ENCODE measurements around the gene SHC2.

The SHC2 gene

GRCh38 chr19:408902-409515, 51.8 kb downstream of the SHC2 start, which contains the start of gene C2CD4C:
Gene C2CD4C, minus strand, starts transcription at chr19:409147. Its CDS starts 786 bp downstream, at chr19:408361.
- Histone ChIP-seq H3K18ac (ENCODE audit: low read depth in 1 of 2, low read length in 2 of 2) (peak within 1 kb of the TSS in 1 of 2 experiments; percentile 68), H3K4ac (ENCODE audit: low read depth in 1 of 2, low read length in 2 of 2) (peak within 1 kb of the TSS in 1 of 2 experiments; percentile 33), H3K14ac (ENCODE audit: low read length in 2 of 2) (peak within 1 kb of the TSS in 1 of 2 experiments; percentile 64), H3K27me3 (ENCODE audit: control insufficient read depth in 1 of 2, insufficient read depth in 1 of 2, low read length in 2 of 2) (peaks cover 53 to 77% of the 10 kb centered on the region in 2 experiments), H2BK12ac (ENCODE audit: low read length in 2 of 2) (no peak within 1 kb of the TSS), H3K9me3 (ENCODE audit: control insufficient read depth, low read length) (no peaks in the 10 kb centered on the region), H3K4me1 (ENCODE audit: control insufficient read depth, insufficient read depth, low read depth, low read length) (peaks cover 17% of the 10 kb centered on the region), H3K27ac (ENCODE audit: low read length, poor library complexity, severe bottlenecking) (no peak within 1 kb of the TSS), H3K4me3 (ENCODE audit: insufficient read depth in 1 of 2, low read depth in 1 of 2, low read length in 2 of 2) (peak within 1 kb of the TSS in 1 of 2 experiments; percentile 58), H2AFZ (ENCODE audit: low read depth, low read length) (peak within 1 kb of the TSS; percentile 67), H3K79me1 (replicated peaks; ENCODE audit: low read length, poor library complexity, severe bottlenecking) (no peaks in the 10 kb centered on the region), H3K4me2 (ENCODE audit: low read length, poor library complexity, severe bottlenecking) (peak within 1 kb of the TSS; percentile 94), H2BK5ac (ENCODE audit: low read depth, low read length, poor library complexity, severe bottlenecking) (no peak within 1 kb of the TSS), H2BK120ac (ENCODE audit: low read depth, low read length) (no peak within 1 kb of the TSS), H2BK15ac (ENCODE audit: low read depth, poor library complexity, severe bottlenecking) (no peak within 1 kb of the TSS), H4K91ac (ENCODE audit: low read length) (no peak within 1 kb of the TSS), H4K8ac (ENCODE audit: low read length) (no peak within 1 kb of the TSS), H3K36me3 (ENCODE audit: control insufficient read depth in 1 of 2, insufficient read depth in 2 of 2, low read depth in 1 of 2, low read length in 2 of 2) (no peaks in the 10 kb centered on the region), H3K9ac (ENCODE audit: low read length) (no peak within 1 kb of the TSS), H3K23ac (ENCODE audit: low read length in 2 of 2) (peak within 1 kb of the TSS in 1 of 2 experiments; percentile 53), H2AK5ac (ENCODE audit: low read length, severe bottlenecking) (no peak within 1 kb of the TSS)
- WGBS, result under 1% methylated on average over 46 of the region's 80 CpGs
- DNase-seq, result peak; percentile 19

- H3K4me2 ChIP-seq (ENCODE audit: low read length, poor library complexity, severe bottlenecking), result peak overlapping the region; percentile 94
- no peak overlapping the region for H3K27ac ChIP-seq (ENCODE audit: low read length, poor library complexity, severe bottlenecking)
- H2BK120ac ChIP-seq (ENCODE audit: low read depth, low read length), result no peak overlapping the region
- H2AFZ ChIP-seq (ENCODE audit: low read depth, low read length), result no peak overlapping the region
- no peaks in the 10 kb centered on the region for H3K36me3 ChIP-seq (ENCODE audit: control insufficient read depth in 1 of 2, insufficient read depth in 2 of 2, low read depth in 1 of 2, low read length in 2 of 2)
- H3K14ac ChIP-seq (ENCODE audit: low read length in 2 of 2), result peak overlapping the region in 1 of 2 experiments; percentile 64
- H3K9me3 ChIP-seq (ENCODE audit: control insufficient read depth, low read length), result no peaks in the 10 kb centered on the region
- no peak overlapping the region for H3K23ac ChIP-seq (ENCODE audit: low read length in 2 of 2)
- no peak overlapping the region for H2BK15ac ChIP-seq (ENCODE audit: low read depth, poor library complexity, severe bottlenecking)
- H2BK12ac ChIP-seq (ENCODE audit: low read length in 2 of 2), result no peak overlapping the region
- no peak overlapping the region for H2BK5ac ChIP-seq (ENCODE audit: low read depth, low read length, poor library complexity, severe bottlenecking)
- no peak overlapping the region for H4K91ac ChIP-seq (ENCODE audit: low read length)
- no peak overlapping the region for H3K4ac ChIP-seq (ENCODE audit: low read depth in 1 of 2, low read length in 2 of 2)
- 4% methylated on average over 17 of the region's 30 CpGs for WGBS
- H4K8ac ChIP-seq (ENCODE audit: low read length), result no peak overlapping the region
- no peaks in the 10 kb centered on the region for H3K79me1 ChIP-seq (replicated peaks; ENCODE audit: low read length, poor library complexity, severe bottlenecking)
- H3K9ac ChIP-seq (ENCODE audit: low read length), result no peak overlapping the region
- peaks cover 17% of the 10 kb centered on the region for H3K4me1 ChIP-seq (ENCODE audit: control insufficient read depth, insufficient read depth, low read depth, low read length)
- peaks cover 48 to 74% of the 10 kb centered on the region in 2 experiments for H3K27me3 ChIP-seq (ENCODE audit: control insufficient read depth in 1 of 2, insufficient read depth in 1 of 2, low read length in 2 of 2)
- no peak overlapping the region for H2AK5ac ChIP-seq (ENCODE audit: low read length, severe bottlenecking)
- H3K18ac ChIP-seq (ENCODE audit: low read depth in 1 of 2, low read length in 2 of 2), result no peak overlapping the region
- H3K4me3 ChIP-seq (ENCODE audit: insufficient read depth in 1 of 2, low read depth in 1 of 2, low read length in 2 of 2), result no peak overlapping the region
- DNase-seq, result no peak
These were observed 52.4 kb downstream of the SHC2 start for GRCh38 chr19:408441-408901.

- Histone ChIP-seq H2BK12ac (ENCODE audit: low read length in 2 of 2) (no peak overlapping the region), H3K27me3 (ENCODE audit: control insufficient read depth in 1 of 2, insufficient read depth in 1 of 2, low read length in 2 of 2) (peaks cover 45 to 77% of the 10 kb centered on the region in 2 experiments), H3K79me1 (replicated peaks; ENCODE audit: low read length, poor library complexity, severe bottlenecking) (no peaks in the 10 kb centered on the region), H2BK5ac (ENCODE audit: low read depth, low read length, poor library complexity, severe bottlenecking) (no peak overlapping the region), H4K8ac (ENCODE audit: low read length) (no peak overlapping the region), H3K18ac (ENCODE audit: low read depth in 1 of 2, low read length in 2 of 2) (no peak overlapping the region), H3K4me1 (ENCODE audit: control insufficient read depth, insufficient read depth, low read depth, low read length) (peaks cover 17% of the 10 kb centered on the region), H2BK120ac (ENCODE audit: low read depth, low read length) (no peak overlapping the region), H4K91ac (ENCODE audit: low read length) (no peak overlapping the region), H2AK5ac (ENCODE audit: low read length, severe bottlenecking) (no peak overlapping the region), H2AFZ (ENCODE audit: low read depth, low read length) (no peak overlapping the region), H3K9me3 (ENCODE audit: control insufficient read depth, low read length) (no peaks in the 10 kb centered on the region), H3K36me3 (ENCODE audit: control insufficient read depth in 1 of 2, insufficient read depth in 2 of 2, low read depth in 1 of 2, low read length in 2 of 2) (no peaks in the 10 kb centered on the region), H3K23ac (ENCODE audit: low read length in 2 of 2) (no peak overlapping the region), H3K27ac (ENCODE audit: low read length, poor library complexity, severe bottlenecking) (no peak overlapping the region), H3K9ac (ENCODE audit: low read length) (no peak overlapping the region), H3K4me2 (ENCODE audit: low read length, poor library complexity, severe bottlenecking) (no peak overlapping the region), H2BK15ac (ENCODE audit: low read depth, poor library complexity, severe bottlenecking) (no peak overlapping the region), H3K4ac (ENCODE audit: low read depth in 1 of 2, low read length in 2 of 2) (no peak overlapping the region), H3K4me3 (ENCODE audit: insufficient read depth in 1 of 2, low read depth in 1 of 2, low read length in 2 of 2) (no peak overlapping the region), H3K14ac (ENCODE audit: low read length in 2 of 2) (no peak overlapping the region)
- no peak for DNase-seq
- 79% methylated on average over 70 of the region's 70 CpGs for WGBS
These were observed 53.1 kb downstream of the SHC2 start for GRCh38 chr19:407511-408440.

- Histone ChIP-seq H2BK12ac (ENCODE audit: low read length in 2 of 2) (no peak overlapping the region), H3K4me2 (ENCODE audit: low read length, poor library complexity, severe bottlenecking) (no peak overlapping the region), H3K36me3 (ENCODE audit: control insufficient read depth in 1 of 2, insufficient read depth in 2 of 2, low read depth in 1 of 2, low read length in 2 of 2) (no peaks in the 10 kb centered on the region), H3K9ac (ENCODE audit: low read length) (no peak overlapping the region), H2AFZ (ENCODE audit: low read depth, low read length) (no peak overlapping the region), H3K4me3 (ENCODE audit: insufficient read depth in 1 of 2, low read depth in 1 of 2, low read length in 2 of 2) (peak overlapping the region in 1 of 2 experiments; percentile 14), H3K4ac (ENCODE audit: low read depth in 1 of 2, low read length in 2 of 2) (no peak overlapping the region), H2BK15ac (ENCODE audit: low read depth, poor library complexity, severe bottlenecking) (no peak overlapping the region), H4K91ac (ENCODE audit: low read length) (no peak overlapping the region), H2AK5ac (ENCODE audit: low read length, severe bottlenecking) (no peak overlapping the region), H3K79me1 (replicated peaks; ENCODE audit: low read length, poor library complexity, severe bottlenecking) (no peaks in the 10 kb centered on the region), H2BK5ac (ENCODE audit: low read depth, low read length, poor library complexity, severe bottlenecking) (no peak overlapping the region), H3K9me3 (ENCODE audit: control insufficient read depth, low read length) (no peaks in the 10 kb centered on the region), H3K27me3 (ENCODE audit: control insufficient read depth in 1 of 2, insufficient read depth in 1 of 2, low read length in 2 of 2) (peaks cover 38 to 76% of the 10 kb centered on the region in 2 experiments), H3K14ac (ENCODE audit: low read length in 2 of 2) (no peak overlapping the region), H3K27ac (ENCODE audit: low read length, poor library complexity, severe bottlenecking) (no peak overlapping the region), H3K23ac (ENCODE audit: low read length in 2 of 2) (no peak overlapping the region), H4K8ac (ENCODE audit: low read length) (no peak overlapping the region), H3K18ac (ENCODE audit: low read depth in 1 of 2, low read length in 2 of 2) (no peak overlapping the region), H3K4me1 (ENCODE audit: control insufficient read depth, insufficient read depth, low read depth, low read length) (peaks cover 17% of the 10 kb centered on the region), H2BK120ac (ENCODE audit: low read depth, low read length) (no peak overlapping the region)
- no peak for DNase-seq
- 87% methylated on average over 36 of the region's 48 CpGs for WGBS
These were observed 53.8 kb downstream of the SHC2 start for GRCh38 chr19:406971-407510.
